SU-DHL-6 (cell line): ENCODE results near the gene ANKRD27.
"Not testable (repeated sequence)": the region's sequence is repeated elsewhere in the genome, so short reads cannot be mapped to it uniquely, and the experiment has no call there.

Source experiments
- H2AFZ ChIP-seq: fragments of 200-600 bp; sonication (generic); 2 replicates; pipeline ENCODE4 v1.6.1; 2014; ENCODE audit warnings: low read depth, mild to moderate bottlenecking, moderate library complexity, mixed read lengths, antibody characterized with exemption, low read length; ENCODE audit not compliant: severe bottlenecking
- H3F3A ChIP-seq: fragments of 200-600 bp; shearing (Covaris generic); 2 replicates; pipeline ENCODE4 v1.6.0; 2016; ENCODE audit warnings: antibody characterized with exemption, mild to moderate bottlenecking; ENCODE audit not compliant: insufficient read depth
- H3K27ac ChIP-seq: fragments of 200-600 bp; sonication (generic); 2 replicates; pipeline ENCODE4 v1.5.1; 2016; ENCODE audit warnings: low read depth, mild to moderate bottlenecking, low read length, moderate library complexity, mixed read lengths
- H3K27me3 ChIP-seq: fragments of 200-600 bp; sonication (generic), shearing (Covaris generic); 2 replicates; pipeline ENCODE4 v1.6.0; 2014; ENCODE audit warnings: mild to moderate bottlenecking, low read length
- H3K36me3 ChIP-seq: fragments of 200-600 bp; sonication (generic); 2 replicates; pipeline ENCODE4 v1.6.1; 2014; ENCODE audit warnings: mild to moderate bottlenecking, low read length, mixed read lengths
- H3K4me2 ChIP-seq: fragments of 300-600, 200-600 bp; shearing (Covaris generic), sonication (generic); 2 replicates; pipeline ENCODE4 v1.6.0; 2014; ENCODE audit warnings: low read length, low read depth, mild to moderate bottlenecking; ENCODE audit not compliant: poor library complexity, severe bottlenecking
- H3K4me3 ChIP-seq: fragments of 200-600 bp; sonication (generic); 2 replicates; pipeline ENCODE4 v1.5.1; 2014; ENCODE audit warnings: antibody characterized with exemption, low read length, mild to moderate bottlenecking, mixed read lengths; ENCODE audit not compliant: insufficient read depth, poor library complexity, severe bottlenecking
- H3K79me2 ChIP-seq: fragments of 200-600 bp; sonication (generic); 2 replicates; pipeline ENCODE4 v1.6.1; 2014; ENCODE audit warnings: mild to moderate bottlenecking, low read length, moderate library complexity; ENCODE audit not compliant: insufficient read depth
- H3K9ac ChIP-seq: fragments of 200-600 bp; sonication (generic); 2 replicates; pipeline ENCODE4 v1.7.0; 2014; ENCODE audit warnings: mild to moderate bottlenecking, low read length
- H3K9me2 ChIP-seq: fragments of 200-600 bp; sonication (generic); replicated peaks from 2 replicates; pipeline ENCODE4 v1.6.1; 2014; ENCODE audit warnings: low read length; ENCODE audit not compliant: insufficient read depth
- H3K9me3 ChIP-seq: fragments of 200-600 bp; sonication (generic); 2 replicates; pipeline ENCODE4 v1.6.1; 2014; ENCODE audit warnings: low read length, mixed read lengths; ENCODE audit not compliant: insufficient read depth
- H4K20me1 ChIP-seq: fragments of 200-600 bp; sonication (generic); 2 replicates; pipeline ENCODE4 v1.6.1; 2014; ENCODE audit warnings: low read depth, mild to moderate bottlenecking, antibody characterized with exemption, low read length, moderate library complexity, mixed read lengths
- EZH2phosphoT487 ChIP-seq: fragments of 200-600 bp; sonication (generic), shearing (Covaris generic); conservative IDR thresholded peaks from 2 replicates; pipeline ENCODE4 v1.6.1; 2018; ENCODE audit warnings: mild to moderate bottlenecking, antibody characterized with exemption, low read length, moderate library complexity, mixed read lengths
- TF ChIP-seq, protein P1 (sequence below): fragments of 200-600 bp; sonication (generic); IDR thresholded peaks from one replicate; pipeline ENCODE4 v1.5.1; 2017; ENCODE audit warnings: antibody characterized with exemption, mild to moderate bottlenecking, low read length, moderate library complexity; ENCODE audit not compliant: insufficient read depth, poor library complexity, severe bottlenecking

Gene ANKRD27

DNA sequence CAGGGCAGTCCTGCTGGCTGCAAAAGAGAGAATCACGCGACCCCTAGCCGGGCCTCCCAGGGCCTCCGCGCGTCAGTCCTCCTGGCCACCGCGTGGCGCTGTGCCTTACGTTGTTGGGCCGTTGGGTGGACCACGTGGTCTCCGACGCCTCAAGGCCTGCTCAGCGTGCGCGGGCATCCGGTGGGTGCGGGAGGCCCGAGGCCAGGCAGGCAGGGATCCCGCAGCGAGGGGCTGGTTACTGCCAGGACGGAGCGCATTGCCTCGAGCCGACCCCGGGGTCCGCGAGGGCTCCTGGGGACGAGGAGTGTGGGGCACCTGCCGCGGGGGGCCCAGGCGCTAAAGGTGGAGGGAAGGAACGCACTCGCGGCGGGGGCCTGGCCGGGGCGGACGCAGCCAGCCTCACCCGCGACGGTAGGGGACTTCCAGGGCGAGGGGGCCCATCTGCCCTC lies 44.7 kb upstream of the ANKRD27 start, which contains the start of gene TDRD12:
TSS of gene TDRD12 (plus strand) at position 157 of the 449 bp plus-strand sequence. CDS start 306 bp downstream, outside the sequence.
- H4K20me1 ChIP-seq, result no peaks in the 10 kb centered on the region
- TF ChIP-seq, protein P1, sequence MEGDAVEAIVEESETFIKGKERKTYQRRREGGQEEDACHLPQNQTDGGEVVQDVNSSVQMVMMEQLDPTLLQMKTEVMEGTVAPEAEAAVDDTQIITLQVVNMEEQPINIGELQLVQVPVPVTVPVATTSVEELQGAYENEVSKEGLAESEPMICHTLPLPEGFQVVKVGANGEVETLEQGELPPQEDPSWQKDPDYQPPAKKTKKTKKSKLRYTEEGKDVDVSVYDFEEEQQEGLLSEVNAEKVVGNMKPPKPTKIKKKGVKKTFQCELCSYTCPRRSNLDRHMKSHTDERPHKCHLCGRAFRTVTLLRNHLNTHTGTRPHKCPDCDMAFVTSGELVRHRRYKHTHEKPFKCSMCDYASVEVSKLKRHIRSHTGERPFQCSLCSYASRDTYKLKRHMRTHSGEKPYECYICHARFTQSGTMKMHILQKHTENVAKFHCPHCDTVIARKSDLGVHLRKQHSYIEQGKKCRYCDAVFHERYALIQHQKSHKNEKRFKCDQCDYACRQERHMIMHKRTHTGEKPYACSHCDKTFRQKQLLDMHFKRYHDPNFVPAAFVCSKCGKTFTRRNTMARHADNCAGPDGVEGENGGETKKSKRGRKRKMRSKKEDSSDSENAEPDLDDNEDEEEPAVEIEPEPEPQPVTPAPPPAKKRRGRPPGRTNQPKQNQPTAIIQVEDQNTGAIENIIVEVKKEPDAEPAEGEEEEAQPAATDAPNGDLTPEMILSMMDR, result no peak
- no peak for TF ChIP-seq EZH2phosphoT487
- H3K36me3 ChIP-seq, result no peaks in the 10 kb centered on the region
- H3K27ac ChIP-seq, result no peak within 1 kb of the TSS
- H3K9ac ChIP-seq, result no peak within 1 kb of the TSS
- H3K4me2 ChIP-seq, result no peak within 1 kb of the TSS
- no peaks in the 10 kb centered on the region for H3K9me3 ChIP-seq
- H3K4me3 ChIP-seq, result no peak within 1 kb of the TSS
- no peak within 1 kb of the TSS for H2AFZ ChIP-seq
- H3K27me3 ChIP-seq, result no peaks in the 10 kb centered on the region
- no peaks in the 10 kb centered on the region for H3K9me2 ChIP-seq
- H3K79me2 ChIP-seq, result no peaks in the 10 kb centered on the region
- H3F3A ChIP-seq, result no peaks in the 10 kb centered on the region

DNA sequence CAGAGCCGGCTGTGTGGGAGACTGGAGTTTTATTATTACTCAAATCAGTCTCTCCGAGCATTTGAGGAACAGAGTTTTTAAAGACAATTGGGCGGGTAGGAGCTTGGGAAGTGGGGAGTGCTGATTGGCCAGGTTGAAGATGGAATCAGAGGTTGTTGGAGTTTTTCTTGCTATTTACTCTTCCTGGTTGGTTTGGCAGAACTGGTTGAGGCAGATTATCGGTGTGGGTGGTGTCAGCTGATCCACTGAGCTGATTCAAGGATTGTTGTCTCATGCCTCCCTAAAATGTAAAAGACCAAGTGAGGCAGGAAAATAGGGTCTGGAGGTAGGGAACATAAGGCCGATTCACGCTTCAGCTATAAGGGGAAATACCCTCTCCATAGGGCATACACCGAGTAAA lies 43.3 kb upstream of the ANKRD27 start:
- Histone ChIP-seq H3K79me2 (no peaks in the 10 kb centered on the region), H3K4me2 (no peak overlapping the region), H3K27me3 (no peaks in the 10 kb centered on the region), H3K27ac (no peak overlapping the region), H3K36me3 (no peaks in the 10 kb centered on the region), H3K4me3 (no peak overlapping the region), H3K9me3 (no peaks in the 10 kb centered on the region), H3K9ac (no peak overlapping the region), H3K9me2 (no peaks in the 10 kb centered on the region), H4K20me1 (no peaks in the 10 kb centered on the region), H3F3A (no peaks in the 10 kb centered on the region), H2AFZ (no peak overlapping the region)
- TF ChIP-seq, protein P1, result no peak
- no peak for TF ChIP-seq EZH2phosphoT487

DNA sequence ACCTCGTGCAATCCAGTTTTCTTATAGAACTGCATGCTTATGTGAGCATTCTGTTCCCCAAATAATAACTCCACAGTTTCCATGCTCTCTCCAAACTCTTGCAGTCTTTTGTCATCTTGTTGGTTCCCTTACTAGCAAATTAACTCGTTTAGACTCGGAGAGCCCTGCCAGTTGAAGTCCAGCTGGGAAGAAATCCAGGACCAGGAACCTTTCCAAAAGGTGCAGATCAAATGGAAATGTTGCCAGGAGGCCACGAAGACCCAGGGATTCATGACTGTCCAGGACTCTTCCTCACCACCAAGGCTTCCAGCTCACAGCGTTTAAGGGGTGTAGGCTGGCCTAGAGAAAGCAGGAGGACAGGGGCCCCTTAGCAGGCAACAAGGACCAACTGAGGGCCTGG lies 42.5 kb upstream of the ANKRD27 start:
- Histone ChIP-seq H3K9me2 (no peaks in the 10 kb centered on the region), H4K20me1 (no peaks in the 10 kb centered on the region), H3K79me2 (no peaks in the 10 kb centered on the region), H3F3A (no peaks in the 10 kb centered on the region), H3K9ac (no peak overlapping the region), H3K27me3 (no peaks in the 10 kb centered on the region), H3K9me3 (no peaks in the 10 kb centered on the region), H2AFZ (no peak overlapping the region), H3K4me3 (no peak overlapping the region), H3K36me3 (no peaks in the 10 kb centered on the region), H3K4me2 (no peak overlapping the region), H3K27ac (no peak overlapping the region)
- TF ChIP-seq EZH2phosphoT487, result no peak
- TF ChIP-seq, protein P1, result no peak

DNA sequence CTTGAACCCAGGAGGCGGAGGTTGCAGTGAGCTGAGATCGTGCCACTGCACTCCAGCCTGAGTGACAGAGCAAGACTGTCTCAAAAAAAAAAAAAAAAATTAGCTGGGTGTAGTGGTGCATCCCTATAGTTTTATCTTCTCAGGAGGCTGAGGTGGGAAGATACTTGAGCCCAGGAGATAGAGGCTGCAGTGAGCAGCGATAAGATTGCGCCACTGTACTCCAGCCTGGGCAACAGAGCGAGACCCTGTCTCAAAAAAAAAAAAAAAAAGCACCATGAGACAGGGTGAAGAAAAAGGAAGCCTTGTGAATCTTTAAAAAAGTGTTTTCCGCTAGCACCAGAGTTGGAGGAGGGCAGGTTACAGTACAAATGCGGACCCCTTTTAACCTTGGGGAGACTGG lies 41.2 kb upstream of the ANKRD27 start:
- H3K9me3 ChIP-seq, H3K9me2 ChIP-seq, H3K27me3 ChIP-seq, H3K79me2 ChIP-seq, H3K9ac ChIP-seq, H3K4me2 ChIP-seq, H3K4me3 ChIP-seq, H3K36me3 ChIP-seq, H3K27ac ChIP-seq, H2AFZ ChIP-seq, H4K20me1 ChIP-seq, H3F3A ChIP-seq: not testable (repeated sequence)
